ENCODE results near the gene FAM107B. TPM values are rescaled to one million over a fixed set of nuclear protein-coding genes. Genes with fewer than 3 reads are reported as not detected.

The FAM107B gene
- total RNA-seq (10 to 100 TPM; 12.8 to 15.0 (median 14.2) TPM), polyA plus RNA-seq (100 to 1,000 TPM in 2 of 3 donors, 10 to 100 TPM in 1; 61.9 to 111 (median 103) TPM)

GRCh38 chr10:14774797-14775196 is at the start of gene FAM107B:
Gene FAM107B (minus strand): TSS chr10:14774897. CDS start chr10:14774663, 234 bp downstream.
- Histone ChIP-seq H3K27me3 (no peaks in the 10 kb centered on the region), H3K36me3 (no peaks in the 10 kb centered on the region), H3K27ac (no peak within 1 kb of the TSS), H3K4me3 (no peak within 1 kb of the TSS), H3K4me1 (peaks cover 0 to 16% (median 15%) of the 10 kb centered on the region in 4 donors), H3K9me3 (no peaks in the 10 kb centered on the region)
- WGBS, 2 donors: 92 to 95% methylated on average over 8 of the region's 8 CpGs
- TF ChIP-seq POLR2AphosphoS5 (IDR thresholded peaks at IDR 0.05) (no peak), POLR2A (IDR thresholded peaks at IDR 0.05) (no peak), CTCF (IDR thresholded peaks at IDR 0.05) (no peak), EP300 (IDR thresholded peaks at IDR 0.05) (no peak)
- no peak for DNase-seq
- intact Hi-C loops (cut with DNase I): no loop called here

- intact Hi-C loops (cut with DNase I): loop anchor here (2.0 to 5.0 kb wide), 3 partner anchors 222 to 325 kb away; no protein-coding TSS in a partner anchor
- 91 to 95% methylated on average over 3 of the region's 3 CpGs for WGBS, 2 donors
- H3K27me3 ChIP-seq: no peaks in the 10 kb centered on the region
- no peak for TF ChIP-seq CTCF (IDR thresholded peaks at IDR 0.05)
- TF ChIP-seq EP300 (IDR thresholded peaks at IDR 0.05): no peak
- TF ChIP-seq POLR2A (IDR thresholded peaks at IDR 0.05): no peak
- no peak for TF ChIP-seq POLR2AphosphoS5 (IDR thresholded peaks at IDR 0.05)
- H3K4me3 ChIP-seq: no peak overlapping the region
- H3K9me3 ChIP-seq: no peaks in the 10 kb centered on the region
- H3K36me3 ChIP-seq: no peaks in the 10 kb centered on the region
- H3K4me1 ChIP-seq: peaks cover 0 to 6% (median 0%) of the 10 kb centered on the region in 4 donors
- no peak for DNase-seq
- H3K27ac ChIP-seq: no peak overlapping the region
Observed at GRCh38 chr10:14823966-14824365, 49.3 kb upstream of the FAM107B start.

GRCh38 chr10:14822879-14823755 is 48.4 kb upstream of the FAM107B start:
- TF ChIP-seq CTCF (IDR thresholded peaks at IDR 0.05): peak; percentile 17 to 60 (median 47)
- no peak for TF ChIP-seq EP300 (IDR thresholded peaks at IDR 0.05)
- H3K4me1 ChIP-seq: peaks cover 0 to 6% (median 0%) of the 10 kb centered on the region in 4 donors
- H3K4me3 ChIP-seq: no peak overlapping the region
- H3K27me3 ChIP-seq: no peaks in the 10 kb centered on the region
- intact Hi-C loops (cut with DNase I): loop anchor here (2.0 to 5.0 kb wide), 3 partner anchors 221 to 324 kb away; no protein-coding TSS in a partner anchor
- no peak overlapping the region for H3K27ac ChIP-seq
- 32 to 37% methylated on average over 3 of the region's 3 CpGs for WGBS, 2 donors
- H3K36me3 ChIP-seq: no peaks in the 10 kb centered on the region
- no peaks in the 10 kb centered on the region for H3K9me3 ChIP-seq
- DNase-seq: no peak

GRCh38 chr10:14821635-14822375 is 47.1 kb upstream of the FAM107B start:
- Histone ChIP-seq H3K9me3 (no peaks in the 10 kb centered on the region), H3K4me1 (peaks cover 0 to 6% (median 0%) of the 10 kb centered on the region in 4 donors), H3K36me3 (no peaks in the 10 kb centered on the region), H3K27ac (no peak overlapping the region), H3K4me3 (no peak overlapping the region), H3K27me3 (no peaks in the 10 kb centered on the region)
- no peak for DNase-seq
- 33 to 70% methylated on average over 6 of the region's 6 CpGs for WGBS, 2 donors
- intact Hi-C loops (cut with DNase I): loop anchor here (2.0 to 5.0 kb wide), 3 partner anchors 220 to 323 kb away; no protein-coding TSS in a partner anchor
- TF ChIP-seq EP300 (IDR thresholded peaks at IDR 0.05): no peak
- TF ChIP-seq POLR2A (IDR thresholded peaks at IDR 0.05): no peak
- TF ChIP-seq POLR2AphosphoS5 (IDR thresholded peaks at IDR 0.05): no peak
- no peak for TF ChIP-seq CTCF (IDR thresholded peaks at IDR 0.05)
